ENCODE measurements around the gene DEFB131A.
"Not testable (repeated sequence)": the region's sequence is repeated elsewhere in the genome, so short reads cannot be mapped to it uniquely, and the experiment has no call there.

Gene DEFB131A

DNA sequence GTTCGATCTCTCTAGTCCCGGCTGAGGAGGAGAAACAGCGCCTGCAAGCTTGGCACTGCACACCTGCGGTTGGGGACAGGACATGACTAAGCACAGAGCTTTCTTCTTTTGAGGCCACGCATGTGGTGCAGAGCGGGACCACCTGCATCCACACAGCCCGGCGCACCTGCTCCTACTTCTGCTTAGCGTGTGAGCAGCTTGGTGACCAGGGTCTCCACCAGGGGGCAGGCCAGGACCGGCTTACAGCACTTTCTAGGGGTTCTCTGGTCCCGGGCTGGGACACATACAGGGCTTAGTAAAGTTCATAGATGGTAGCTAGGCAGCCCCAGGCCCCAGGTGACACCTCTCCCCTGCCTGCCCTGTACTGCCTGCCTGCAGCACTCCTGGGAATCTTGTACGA is 51.2 kb downstream of the DEFB131A start:
- DNase-seq = peak; percentile 87

DNA sequence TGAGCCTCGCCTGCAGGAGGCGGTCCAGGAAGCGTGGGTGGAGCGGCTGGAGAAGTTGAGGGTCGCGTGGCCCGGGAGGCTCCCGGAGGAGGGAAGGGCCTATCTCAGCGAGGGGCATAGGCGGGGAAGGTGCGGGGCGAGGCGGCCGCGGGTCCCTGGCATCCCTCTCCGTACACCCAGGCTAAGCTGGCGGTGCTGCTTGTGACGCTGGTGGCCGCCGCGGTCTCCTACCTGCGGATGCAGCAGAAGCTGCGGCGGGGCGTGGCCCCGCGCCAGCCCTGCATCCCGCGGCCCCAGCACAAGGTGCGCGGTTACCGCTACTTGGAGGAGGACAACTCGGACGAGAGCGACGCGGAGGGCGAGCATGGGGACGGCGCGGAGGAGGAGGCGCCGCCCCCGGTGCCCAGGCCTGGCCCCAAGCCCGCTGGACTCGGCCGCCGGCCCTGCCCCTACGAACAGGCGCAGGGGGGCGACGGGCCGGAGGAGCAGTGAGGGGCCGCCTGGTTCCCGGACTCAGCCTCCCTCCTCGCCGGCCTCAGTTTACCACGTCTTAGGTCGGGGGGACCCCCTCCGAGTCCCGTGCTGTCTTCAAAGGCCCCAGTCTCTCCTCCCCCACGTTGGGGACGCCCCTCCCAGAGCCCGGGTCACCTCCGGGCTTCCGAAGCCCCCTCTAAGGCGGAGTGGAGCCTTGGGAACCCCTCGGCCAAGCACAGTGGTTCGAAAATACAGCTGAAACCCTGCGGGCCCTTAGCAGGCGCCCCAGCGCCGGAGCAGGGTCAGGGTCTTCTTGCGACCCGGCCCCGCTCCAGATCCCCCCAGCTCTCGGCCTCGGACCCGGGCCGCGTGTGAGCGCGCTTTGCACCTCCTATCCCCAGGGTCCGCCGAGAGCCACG is 53.6 kb downstream of the DEFB131A start:
- not testable (repeated sequence) for DNase-seq

GRCh38 chr4:9498468-9499040 is 54.3 kb downstream of the DEFB131A start:
- not testable (repeated sequence) for DNase-seq

- not testable (repeated sequence) for DNase-seq
Observed at GRCh38 chr4:9499974-9500487, 55.8 kb downstream of the DEFB131A start.
